GM18505 (cell line): Measurements from ENCODE around the gene TMEM131.
"Not testable (repeated sequence)": the region's sequence is repeated elsewhere in the genome, so short reads cannot be mapped to it uniquely, and the experiment has no call there.

Experiments
- ATAC-seq: cut with Tn5 transposase; IDR thresholded peaks from one replicate; pipeline ENCODE4 v1.9.1; 2021; ENCODE audit not compliant: unreplicated experiment
- POLR2A ChIP-seq: IDR thresholded peaks from 4 replicates; pipeline ENCODE4 v1.6.1; 2011; ENCODE audit warnings: borderline replicate concordance; ENCODE audit not compliant: insufficient read depth, insufficient read length; ENCODE audit errors: extremely low read depth

TMEM131 gene

DNA sequence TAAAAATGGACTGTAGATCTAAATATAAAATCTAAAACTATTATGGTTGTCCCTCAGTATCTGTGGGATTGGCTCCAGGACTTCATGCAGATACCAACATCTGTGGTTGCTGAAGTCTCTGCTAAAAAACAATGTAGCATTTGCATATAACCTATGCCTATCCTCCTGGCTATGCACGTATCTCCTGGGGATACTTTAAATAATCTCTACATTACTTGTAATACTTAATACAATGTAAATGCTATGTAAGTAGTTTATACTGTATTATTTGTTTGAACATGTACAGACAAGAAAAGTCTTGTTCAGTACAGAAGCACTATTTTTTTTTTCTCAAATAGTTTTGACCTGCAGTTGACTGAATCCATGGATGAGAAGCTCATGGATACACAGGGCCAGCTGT is 147.4 kb downstream of the TMEM131 start:
- no peak for ATAC-seq
- no peak for TF ChIP-seq POLR2A

DNA sequence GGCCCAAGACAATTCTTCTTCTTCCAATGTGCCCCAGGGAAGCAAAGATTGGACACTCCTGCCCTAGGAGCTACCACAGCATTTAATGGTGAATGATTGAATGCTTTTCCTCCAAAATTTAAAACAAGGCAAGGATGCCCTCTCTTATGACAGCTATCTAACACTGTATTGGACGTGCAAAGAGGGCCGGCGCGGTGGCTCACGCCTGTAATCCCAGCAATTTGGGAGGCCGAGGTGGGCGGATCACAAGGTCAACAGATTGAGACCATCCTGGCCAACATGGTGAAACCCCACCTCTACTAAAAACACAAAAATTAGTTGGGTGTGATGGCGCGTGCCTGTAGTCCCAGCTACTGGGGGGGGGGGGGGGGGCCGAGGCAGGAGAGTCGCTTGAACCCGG is 149.0 kb downstream of the TMEM131 start:
- not testable (repeated sequence) for ATAC-seq

DNA sequence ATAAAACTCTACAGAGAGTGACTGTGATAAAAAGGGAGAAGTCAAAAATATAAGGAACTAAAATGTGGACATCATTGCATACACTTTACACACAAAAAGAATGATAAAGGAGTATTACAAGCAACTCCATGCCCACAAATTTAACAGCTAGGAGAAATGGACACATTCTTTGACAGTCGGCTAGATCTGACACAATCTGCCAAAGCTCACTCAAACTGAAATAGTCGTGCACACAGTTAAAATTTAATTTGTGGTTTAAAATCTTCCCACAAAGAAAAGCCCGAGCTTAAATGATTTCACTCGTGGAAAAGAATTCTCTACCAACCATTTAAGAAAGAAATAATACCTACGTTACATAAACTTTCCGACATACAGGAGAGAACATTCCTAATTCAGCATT is 149.9 kb downstream of the TMEM131 start:
- no peak for TF ChIP-seq POLR2A
- no peak for ATAC-seq

DNA sequence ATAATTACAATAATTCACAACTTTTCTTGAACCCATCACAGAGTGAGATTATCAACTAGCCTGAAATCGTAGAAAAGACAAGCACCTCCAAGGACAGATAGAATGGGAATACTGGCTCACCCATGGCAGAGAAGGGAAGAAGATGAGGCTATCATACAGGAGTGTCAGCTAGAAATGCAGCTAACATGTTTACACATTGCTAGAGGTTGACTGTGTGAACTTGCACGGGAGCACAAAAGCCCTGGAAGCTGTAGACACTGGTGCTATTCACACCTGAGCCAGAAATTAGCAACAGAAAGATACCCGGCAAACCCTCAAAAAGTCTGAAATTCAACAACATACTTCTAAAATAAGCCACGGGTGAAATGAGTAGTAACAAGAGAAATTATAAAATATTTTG is 150.6 kb downstream of the TMEM131 start:
- TF ChIP-seq POLR2A, result no peak
- ATAC-seq, result no peak

DNA sequence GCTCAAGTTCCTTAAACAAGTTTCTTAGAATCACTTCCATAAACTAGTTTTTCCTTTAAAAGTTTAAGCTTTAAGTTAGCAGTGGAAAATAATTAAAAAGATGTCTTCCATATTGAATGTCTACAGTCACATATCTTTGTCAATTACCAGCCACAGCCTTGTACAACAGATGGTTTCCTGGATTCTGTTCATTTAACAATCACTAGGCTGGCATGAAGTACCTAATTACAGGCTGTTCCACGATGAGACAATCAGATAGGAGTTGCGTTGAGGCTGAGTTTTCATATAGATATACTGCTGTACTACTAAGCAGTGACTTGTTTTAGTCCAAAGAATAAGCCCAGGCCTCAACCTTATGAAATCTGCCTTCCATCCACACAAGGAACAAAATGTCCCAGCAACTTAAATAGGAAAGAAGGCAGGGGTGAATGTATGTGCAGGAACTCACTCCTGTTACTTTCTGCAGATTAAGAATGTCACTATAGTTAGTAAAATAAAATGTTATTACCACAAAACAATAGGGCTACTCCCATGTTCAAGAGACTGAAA is 151.4 kb downstream of the TMEM131 start:
- TF ChIP-seq POLR2A, result no peak
- ATAC-seq, result no peak

DNA sequence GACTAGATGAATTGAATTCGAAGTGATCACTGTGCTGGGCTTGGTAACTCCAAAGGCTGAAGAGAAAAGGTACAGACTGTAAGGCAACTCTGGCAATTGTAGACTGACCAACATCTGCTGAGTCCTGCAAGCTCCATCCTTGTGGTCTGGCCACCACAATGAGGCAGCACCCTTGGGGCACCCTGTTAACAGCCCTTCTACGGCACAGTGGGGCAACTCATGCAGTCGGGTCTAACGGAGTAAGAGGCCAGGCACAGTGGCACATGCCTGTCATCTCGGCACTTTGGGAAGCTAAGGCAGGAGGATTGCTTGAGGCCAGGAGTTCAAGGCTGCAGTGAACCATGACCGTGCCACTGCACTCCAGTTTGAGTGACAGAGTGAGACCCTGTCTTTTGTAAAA is 155.6 kb downstream of the TMEM131 start:
- ATAC-seq, result no peak
- TF ChIP-seq POLR2A, result no peak

DNA sequence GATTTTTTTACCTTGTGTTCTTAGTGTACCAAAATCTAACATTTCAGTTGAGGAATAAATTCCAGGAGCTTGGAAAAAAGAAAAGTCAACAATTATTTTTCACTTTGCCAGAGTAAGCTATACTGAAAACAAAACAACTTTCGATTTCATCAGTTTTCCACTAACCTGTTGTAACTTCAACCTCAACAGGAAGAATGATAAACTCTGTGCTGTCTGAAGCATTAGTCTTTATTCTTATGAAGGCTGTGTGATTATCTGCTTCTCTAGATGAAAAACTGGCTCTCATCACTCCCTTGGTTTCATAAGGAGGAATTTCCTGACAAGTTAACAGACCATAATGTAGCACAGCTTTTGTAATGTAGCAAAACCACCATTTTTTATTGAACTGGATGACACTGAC is 161.1 kb downstream of the TMEM131 start:
- no peak for ATAC-seq
- TF ChIP-seq POLR2A, result no peak

DNA sequence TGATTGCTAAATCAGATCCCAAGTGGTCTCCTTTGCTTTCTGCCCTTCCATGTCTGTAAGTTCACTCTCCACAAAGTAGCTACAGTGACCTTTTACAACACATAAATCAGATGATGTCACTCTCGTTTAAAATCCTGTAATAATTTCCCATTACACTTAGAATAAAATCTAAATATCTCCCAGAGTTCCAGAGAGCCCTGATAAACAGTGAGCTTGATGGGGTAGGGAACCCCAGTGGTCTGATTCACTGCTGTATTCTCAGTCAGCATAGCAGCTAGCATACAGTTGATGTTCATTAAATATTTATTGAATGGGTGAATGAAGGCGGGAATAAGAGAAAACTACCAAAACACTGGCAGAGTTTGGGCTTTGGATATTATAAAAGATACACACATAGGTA is 164.6 kb downstream of the TMEM131 start:
- TF ChIP-seq POLR2A, result no peak
- no peak for ATAC-seq

DNA sequence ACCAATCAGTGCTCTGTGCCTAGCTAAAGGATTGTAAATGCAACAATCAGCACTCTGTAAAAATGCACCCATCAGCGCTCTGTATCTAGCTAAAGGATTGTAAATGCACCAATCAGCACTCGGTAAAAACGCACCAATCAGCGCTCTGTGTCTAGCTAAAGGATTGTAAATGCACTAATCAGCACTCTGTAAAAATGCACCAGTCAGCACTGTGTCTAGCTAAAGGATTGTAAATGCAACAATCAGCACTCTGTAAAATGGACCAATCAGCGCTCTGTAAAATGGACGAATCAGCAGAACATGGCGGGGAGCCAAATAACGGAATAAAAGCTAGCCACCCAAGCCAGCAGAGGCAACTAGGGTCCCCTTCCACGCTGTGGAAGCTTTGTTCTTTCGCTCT is 166.5 kb downstream of the TMEM131 start:
- not testable (repeated sequence) for ATAC-seq

DNA sequence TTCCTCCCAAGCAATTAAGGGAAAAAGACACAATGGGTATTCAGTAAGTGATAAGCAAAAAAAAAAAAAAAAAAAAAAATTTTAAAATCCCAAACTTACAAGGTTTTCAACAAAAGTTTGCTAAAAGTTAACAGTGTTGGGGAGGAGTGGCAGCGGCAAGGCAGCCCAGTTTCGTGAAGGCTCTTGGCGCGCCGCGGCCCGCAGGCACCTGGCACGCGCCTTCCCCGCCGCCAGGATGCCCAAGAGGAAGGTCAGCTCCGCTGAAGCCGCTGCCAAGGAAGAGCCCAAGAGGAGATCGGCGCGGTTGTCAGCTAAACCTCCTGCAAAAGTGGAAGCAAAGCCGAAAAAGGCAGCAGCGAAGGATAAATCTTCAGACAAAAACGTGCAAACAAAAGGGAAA is 168.7 kb downstream of the TMEM131 start:
- not testable (repeated sequence) for ATAC-seq

DNA sequence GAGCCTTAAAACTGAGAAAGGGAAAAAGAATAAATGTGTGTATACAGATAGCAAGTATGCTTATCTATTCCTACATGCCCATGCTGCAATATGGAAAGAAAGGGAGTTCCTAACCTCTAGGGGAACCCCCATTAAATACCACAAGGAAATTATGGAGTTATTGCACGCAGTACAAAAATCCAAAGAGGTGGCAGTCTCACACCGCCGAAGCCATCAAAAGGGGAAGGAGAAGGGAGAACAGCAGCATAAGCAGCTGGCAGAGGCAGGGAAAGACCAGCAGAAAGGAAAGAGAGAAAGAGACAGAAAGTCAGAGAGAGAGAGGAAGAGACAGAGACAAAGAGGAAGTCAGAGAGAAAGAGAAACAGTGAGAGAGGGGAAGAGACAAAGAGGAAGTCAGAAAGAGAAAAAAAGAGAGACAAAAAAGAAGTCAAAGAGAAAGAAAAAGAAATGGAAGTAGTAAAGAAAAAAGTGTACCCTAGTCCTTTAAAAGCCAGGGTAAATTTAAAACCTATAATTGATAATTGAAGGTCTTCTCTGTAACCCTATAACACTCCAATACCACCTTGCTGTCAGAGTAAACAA is 169.4 kb downstream of the TMEM131 start:
- not testable (repeated sequence) for ATAC-seq

DNA sequence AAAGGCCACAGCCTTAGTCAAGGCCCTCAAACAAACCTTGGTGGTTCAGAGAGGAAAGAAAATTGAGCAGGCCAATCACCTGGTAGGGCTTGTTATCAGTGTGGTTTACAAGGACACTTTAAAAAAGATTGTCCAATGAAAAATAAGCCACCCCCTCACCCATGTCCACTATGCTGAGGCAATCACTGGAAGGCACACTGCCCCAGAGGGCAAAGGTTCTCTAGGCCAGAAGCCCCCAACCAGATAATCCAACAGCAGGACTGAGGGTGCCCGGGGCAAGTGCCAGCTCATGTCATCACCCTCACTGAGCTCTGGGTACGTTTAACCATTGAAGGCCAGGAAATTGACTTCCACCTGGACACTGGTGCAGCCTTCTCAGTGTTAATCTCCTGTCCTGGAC is 171.7 kb downstream of the TMEM131 start:
- not testable (repeated sequence) for ATAC-seq

DNA sequence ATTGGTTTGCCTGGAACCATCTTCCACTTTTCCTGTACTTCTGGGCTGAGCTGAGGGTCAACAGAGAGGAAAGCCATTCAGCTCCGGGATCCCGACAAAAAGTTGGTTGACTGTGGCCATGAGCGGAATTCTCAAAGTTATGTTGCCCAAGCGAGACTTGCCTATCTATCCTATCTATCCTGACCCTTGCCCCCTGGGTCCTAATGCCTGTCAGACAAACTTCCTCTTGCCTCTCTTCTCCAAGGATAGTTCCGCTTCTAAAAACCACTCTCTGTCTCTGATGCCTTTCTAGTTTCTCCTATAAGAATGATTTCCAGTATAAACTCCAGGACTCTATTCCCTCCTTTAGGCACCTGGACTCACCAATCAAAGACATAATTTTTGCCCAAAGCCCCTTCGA is 173.9 kb downstream of the TMEM131 start:
- ATAC-seq, result not testable (repeated sequence)

DNA sequence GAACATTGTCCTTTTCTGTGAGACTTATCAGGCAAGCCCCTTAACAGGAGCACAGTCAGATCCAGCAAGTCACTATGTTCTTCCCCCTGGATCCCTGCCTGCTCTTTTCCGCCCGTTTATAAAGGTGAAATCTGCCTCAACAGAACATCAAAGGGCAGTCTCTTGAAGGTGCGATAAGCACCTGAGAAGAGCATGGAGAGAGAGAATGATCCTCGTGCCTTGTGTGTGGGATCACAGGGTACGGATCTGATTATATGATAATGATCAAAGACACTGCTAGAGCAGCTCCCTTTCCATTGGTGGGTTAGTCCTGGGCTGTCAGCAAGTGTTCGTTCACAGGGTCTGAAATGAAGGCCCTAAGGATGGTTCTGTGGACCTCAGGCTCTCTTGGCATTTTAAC is 176.0 kb downstream of the TMEM131 start:
- TF ChIP-seq POLR2A, result no peak
- no peak for ATAC-seq

DNA sequence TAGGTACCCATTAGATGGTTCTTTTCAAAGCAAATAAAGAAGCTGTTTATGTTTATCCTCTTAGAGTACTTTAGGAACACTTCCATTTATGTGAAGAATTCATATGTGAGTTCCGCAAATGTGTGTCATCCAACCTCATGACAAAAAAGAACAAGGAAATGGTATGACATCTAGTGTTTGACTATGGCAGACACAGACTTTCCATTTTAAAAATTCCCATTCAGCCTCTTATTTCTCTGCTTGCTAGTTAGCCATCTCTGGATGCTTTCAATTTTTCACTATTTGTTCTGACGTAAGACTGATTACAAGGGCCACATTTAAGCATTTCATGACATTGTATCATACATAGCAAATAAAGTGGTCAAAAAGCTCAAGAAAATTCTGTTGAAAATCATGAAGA is 179.3 kb downstream of the TMEM131 start:
- no peak for TF ChIP-seq POLR2A
- ATAC-seq, result no peak

DNA sequence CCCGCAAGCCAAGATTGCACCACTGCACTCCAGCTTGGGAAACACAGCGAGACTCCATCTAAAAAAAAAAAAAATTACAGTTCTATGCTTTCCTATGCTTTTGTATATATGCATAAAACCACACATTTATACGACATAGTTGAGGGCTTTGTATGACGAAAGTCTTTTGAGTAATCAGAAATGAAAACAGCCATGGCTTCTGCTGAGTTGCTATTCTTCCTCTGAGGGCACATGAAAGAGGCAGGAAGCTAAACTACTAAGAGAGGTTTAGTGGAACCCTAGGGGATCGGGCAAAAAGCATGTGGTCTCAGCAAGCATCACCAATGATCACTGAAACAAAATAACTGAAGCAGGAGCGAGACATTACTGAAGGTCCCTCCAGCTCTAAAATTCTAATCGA is 182.8 kb downstream of the TMEM131 start:
- no peak for TF ChIP-seq POLR2A
- ATAC-seq, result no peak

DNA sequence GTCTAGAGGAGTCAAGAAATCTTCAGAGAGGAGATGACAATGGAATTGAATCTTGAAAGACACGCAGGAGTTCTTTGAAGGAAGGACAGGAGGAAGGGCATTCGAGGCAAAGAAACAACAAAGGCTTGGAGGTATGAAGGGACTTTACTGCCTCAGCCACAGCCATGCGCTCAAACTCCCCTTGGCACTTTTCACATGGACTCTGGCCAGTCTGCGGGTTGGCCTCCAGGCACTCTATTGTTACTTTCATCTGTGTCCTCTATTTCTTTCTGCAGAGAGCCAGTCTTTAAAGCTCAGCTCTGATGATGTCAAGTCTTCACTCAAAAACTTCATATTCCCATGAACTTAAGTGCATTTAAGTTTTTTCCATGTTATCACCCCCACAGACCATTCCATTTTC is 186.9 kb downstream of the TMEM131 start:
- no peak for ATAC-seq
- TF ChIP-seq POLR2A, result no peak
